IMR-90 (cell line): ENCODE results near the gene RNF182. TPM values are rescaled to one million over a fixed set of nuclear protein-coding genes. Genes with fewer than 3 reads are reported as not detected.

Experiments used
- ATAC-seq: fragments of 200-7000 bp; cut with Tn5 transposase; 2 replicates; pipeline ENCODE4 v1.9.1; 2020; ENCODE audit warnings: low read depth, mild to moderate bottlenecking, moderate library complexity
- BruUV-seq: library from RNA; stranded (reverse); fragments of 400-500 nt; replicated peaks from 2 replicates; lab custom pipeline; 2021; lab: Mats Ljungman, UMichigan
- CTCF ChIA-PET: fragments of 300-600 bp; formaldehyde crosslinking; extraction: SDS; loops from one replicate; lab custom pipeline; 2021; ENCODE audit warnings: antibody characterized with exemption; lab: Yijun Ruan, JAX
- POLR2A ChIA-PET: fragments of 300-600 bp; sonication (Branson Sonifier 250); formaldehyde crosslinking; loops from one replicate; lab custom pipeline; 2022; ENCODE audit warnings: antibody characterized with exemption; ENCODE audit not compliant: unreplicated experiment; lab: Charles Lee
- DNase-seq: peaks from one replicate; pipeline ENCODE4 v3.0.0; 2013
- H2AFZ ChIP-seq: replicated peaks from 2 replicates; pipeline ENCODE3; 2013; ENCODE audit warnings: low read length, mild to moderate bottlenecking; ENCODE audit not compliant: poor library complexity
- H2AK5ac ChIP-seq: 2 replicates; pipeline ENCODE4 v1.6.1; 2013; ENCODE audit warnings: low read depth, low read length, inconsistent platforms
- H2AK9ac ChIP-seq: replicated peaks from 2 replicates; pipeline ENCODE3; 2013; ENCODE audit warnings: mild to moderate bottlenecking, low read depth, low read length, moderate library complexity; ENCODE audit not compliant: poor library complexity
- H2BK120ac ChIP-seq: 2 replicates; pipeline ENCODE4 v1.6.1; 2013; ENCODE audit warnings: low read depth, low read length, inconsistent platforms
- H2BK15ac ChIP-seq: 3 replicates; pipeline ENCODE4 v1.6.1; 2013; ENCODE audit warnings: low read depth, low read length, inconsistent platforms
- H2BK20ac ChIP-seq: 2 replicates; pipeline ENCODE4 v1.6.1; 2013; ENCODE audit warnings: low read depth, mild to moderate bottlenecking, inconsistent platforms, low read length, moderate library complexity
- H2BK5ac ChIP-seq: 2 replicates; pipeline ENCODE4 v1.6.1; 2013; ENCODE audit warnings: mild to moderate bottlenecking, low read depth, low read length, inconsistent platforms; ENCODE audit not compliant: poor library complexity, severe bottlenecking
- H3K14ac ChIP-seq: replicated peaks from 2 replicates; pipeline ENCODE4 v1.6.1; 2013; ENCODE audit warnings: low read depth, low read length, inconsistent platforms
- H3K18ac ChIP-seq: 2 replicates; pipeline ENCODE4 v1.6.1; 2013; ENCODE audit warnings: low read depth, low read length, control low read depth
- H3K23ac ChIP-seq: 2 replicates; pipeline ENCODE4 v1.6.1; 2013; ENCODE audit warnings: low read depth, low read length, inconsistent platforms
- H3K27ac ChIP-seq: 2 replicates; pipeline ENCODE4 v1.5.1; 2013; ENCODE audit warnings: mild to moderate bottlenecking, control low read depth, low read length; ENCODE audit not compliant: insufficient read depth
- H3K27me3 ChIP-seq: 2 replicates; pipeline ENCODE4 v1.6.1; 2013; ENCODE audit warnings: low read length; ENCODE audit not compliant: control insufficient read depth, insufficient read depth
- H3K36me3 ChIP-seq: 2 replicates; pipeline ENCODE4 v1.6.1; 2013; ENCODE audit warnings: low read length, mixed read lengths; ENCODE audit not compliant: control insufficient read depth, insufficient read depth
- H3K4ac ChIP-seq: 2 replicates; pipeline ENCODE4 v1.6.1; 2013; ENCODE audit warnings: low read depth, low read length, inconsistent platforms
- H3K4me1 ChIP-seq: 2 replicates; pipeline ENCODE4 v1.6.1; 2013; ENCODE audit warnings: low read length, mixed read lengths; ENCODE audit not compliant: control insufficient read depth, insufficient read depth
- H3K4me2 ChIP-seq: 2 replicates; pipeline ENCODE4 v1.6.1; 2013; ENCODE audit warnings: low read depth, mild to moderate bottlenecking, control low read depth, low read length, moderate library complexity
- H3K4me3 ChIP-seq: 2 replicates; pipeline ENCODE4 v1.5.1; 2013; ENCODE audit warnings: low read depth, mild to moderate bottlenecking, control low read depth, low read length, moderate library complexity; ENCODE audit not compliant: insufficient read depth
- H3K56ac ChIP-seq: 2 replicates; pipeline ENCODE4 v1.6.1; 2013; ENCODE audit warnings: low read length, inconsistent platforms; ENCODE audit not compliant: insufficient read depth; ENCODE audit errors: extremely low read depth
- H3K79me1 ChIP-seq, 2 experiments: 2 replicates each; pipeline ENCODE4 v1.6.1; 2013; ENCODE audit warnings: low read length in 2 of 2, inconsistent platforms in 1 of 2, low read depth in 1 of 2
- H3K9ac ChIP-seq: 2 replicates; pipeline ENCODE4 v1.6.1; 2013; ENCODE audit warnings: low read depth, low read length, control low read depth
- H3K9me1 ChIP-seq: 2 replicates; pipeline ENCODE4 v1.6.1; 2013; ENCODE audit warnings: low read length, inconsistent platforms; ENCODE audit not compliant: insufficient read depth
- H3K9me3 ChIP-seq: 2 replicates; pipeline ENCODE4 v1.6.1; 2013; ENCODE audit warnings: low read length; ENCODE audit not compliant: control insufficient read depth, insufficient read depth
- H4K20me1 ChIP-seq: 2 replicates; pipeline ENCODE4 v1.6.1; 2013; ENCODE audit warnings: low read length, inconsistent platforms; ENCODE audit not compliant: insufficient read depth
- H4K5ac ChIP-seq: 2 replicates; pipeline ENCODE4 v1.6.1; 2013; ENCODE audit warnings: mild to moderate bottlenecking, low read depth, low read length, control low read depth
- H4K8ac ChIP-seq, 2 experiments: 2 replicates each; pipeline ENCODE4 v1.6.1; 2013; ENCODE audit warnings: low read depth in 2 of 2, low read length in 2 of 2, control low read depth in 1 of 2, inconsistent platforms in 1 of 2
- H4K91ac ChIP-seq: 2 replicates; pipeline ENCODE4 v1.6.1; 2013; ENCODE audit warnings: low read depth, low read length, inconsistent platforms; ENCODE audit not compliant: insufficient read depth
- CEBPB ChIP-seq: IDR thresholded peaks from 2 replicates; pipeline ENCODE4 v1.6.1; 2012; ENCODE audit warnings: low read depth, low read length, improper control_type of control experiment
- FOS ChIP-seq: fragments of 150-350 bp; IDR thresholded peaks from 2 replicates; pipeline ENCODE4 v1.6.1; 2016; ENCODE audit warnings: low read depth, low read length
- RCOR1 ChIP-seq: IDR thresholded peaks from 2 replicates; pipeline ENCODE4 v1.6.1; 2012; ENCODE audit warnings: mild to moderate bottlenecking, low read length, improper control_type of control experiment; ENCODE audit not compliant: insufficient replicate concordance
- RFX5 ChIP-seq: IDR thresholded peaks from 2 replicates; pipeline ENCODE4 v1.8.0; 2012; ENCODE audit warnings: low read depth, mild to moderate bottlenecking, low read length, moderate library complexity
- SMC3 ChIP-seq: fragments of 150-350 bp; IDR thresholded peaks from 2 replicates; pipeline ENCODE4 v1.6.1; 2016; ENCODE audit warnings: low read depth, mild to moderate bottlenecking, antibody characterized with exemption, low read length, moderate library complexity
- USF2 ChIP-seq: fragments of 150-350 bp; IDR thresholded peaks from 2 replicates; pipeline ENCODE4 v1.6.1; 2017; ENCODE audit warnings: mild to moderate bottlenecking, antibody characterized with exemption, low read length, low read depth
- WGBS, 2 experiments: methylation state at CpG; one replicate each; pipeline versions ENCODE4 v1.1.5 to v1.1.7; 2013; ENCODE audit warnings: missing lambda C conversion rate in 2 of 2; ENCODE audit not compliant: insufficient read length in 1 of 2; ENCODE audit errors: extremely low coverage in 2 of 2; 5-methylcytosine and 5-hydroxymethylcytosine counted together
- dilution Hi-C: fragments of 300-500 bp; cut with HindIII; formaldehyde crosslinking; loops from one replicate; pipeline ENCODE4 v1.14.3; 2018; ENCODE audit warnings: low sequenced_read_pairs; ENCODE audit not compliant: unreplicated experiment
- in situ Hi-C: fragments of 300-500 bp; cut with MboI; formaldehyde crosslinking; loops from 3 replicates; pipeline ENCODE4 v1.14.3; 2019; ENCODE audit warnings: low sequenced_read_pairs, inconsistent platforms, mixed read lengths
- intact Hi-C: fragments of 100-400 bp; cut with micrococcal nuclease; formaldehyde crosslinking; loops from 2 replicates; pipeline ENCODE4 v1.10.0; 2022
- polyA plus RNA-seq, 3 experiments: library from polyadenylated mRNA; depleted of rRNA; stranded (reverse); fragments of >200 nt; gene quantifications; 2 replicates each; pipeline ENCODE4 v1.2.3, GENCODE V29; 2012; ENCODE audit warnings: low replicate concordance in 1 of 3
- total RNA-seq: library from RNA; depleted of rRNA; stranded (reverse); fragments of >200 nt; gene quantifications from 2 replicates; pipeline ENCODE4 v1.2.3, GENCODE V29; 2012

Gene RNF182
- total and polyA plus RNA-seq, 2 of the 4 experiments (the other 2 are of a cell fraction): 4.1 to 9.1 TPM

GRCh38 chr6:14016935-14017625 is 92.3 kb downstream of the RNF182 start:
- Histone ChIP-seq H3K4me1 (peaks cover 2% of the 10 kb centered on the region; the same call in 1 of the 2 replicates), H3K27me3 (peaks cover 4% of the 10 kb centered on the region; the same call in 1 of the 2 replicates), H4K91ac (no peak overlapping the region), H4K20me1 (no peaks in the 10 kb centered on the region), H4K5ac (no peak overlapping the region), H2BK15ac (no peak overlapping the region), H3K56ac (no peak overlapping the region), H2BK20ac (peak overlapping the region; percentile 1; the same call in 1 of the 2 replicates), H3K36me3 (no peaks in the 10 kb centered on the region), H3K9me1 (no peaks in the 10 kb centered on the region), H3K4me2 (peak overlapping the region; percentile 19), H3K23ac (no peak overlapping the region), H4K8ac (no peak overlapping the region), H2AFZ (no peak overlapping the region), H2BK120ac (no peak overlapping the region), H2AK5ac (no peak overlapping the region), H3K14ac (peak overlapping the region; percentile 42), H3K18ac (0 out of 2 replicates have a peak overlapping the region, but pooled peaks have one; percentile 22), H2BK5ac (peak overlapping the region; percentile 27), H3K4ac (no peak overlapping the region), H3K27ac (no peak overlapping the region; the same call in 1 of the 2 replicates), H3K9me3 (peaks cover 8% of the 10 kb centered on the region), H3K4me3 (no peak overlapping the region), H3K79me1 (no peaks in the 10 kb centered on the region), H3K9ac (no peak overlapping the region), H2AK9ac (no peak overlapping the region)
- dilution Hi-C loops: no loop called here
- ChIA-PET POLR2A (no interaction called here), CTCF (interaction anchor here (0.5 to 0.7 kb wide), 2 partner anchors 16 to 50 kb away, joined by 3 read pairs; no protein-coding TSS in a partner anchor)
- intact Hi-C loops: no loop called here
- no CpG with 5 or more reads among the region's 5 CpGs for WGBS, 2 experiments
- BruUV-seq: no TSS peak
- ATAC-seq: peak; percentile 87
- in situ Hi-C loops: no loop called here
- TF ChIP-seq SMC3: no peak
- TF ChIP-seq CEBPB: peak; percentile 80
- no peak for TF ChIP-seq USF2
- TF ChIP-seq RFX5: no peak
- TF ChIP-seq RCOR1: no peak
- TF ChIP-seq FOS: no peak
- peak; percentile 70 for DNase-seq
